A549 (cell line): ENCODE results near the gene SUB1. TPM values are rescaled to one million over a fixed set of nuclear protein-coding genes. Genes with fewer than 3 reads are reported as not detected.
A peak's percentile ranks its signal among the peaks of the same experiment; 100 is the strongest.

Experiments
- ATAC-seq, 2 experiments: fragments of 200-7000 bp in 1 of 2; fragments of >200 bp in 1 of 2; cut with Nextera tagmentation in 1 of 2; cut with Tn5 transposase in 1 of 2; 3 replicates each; pipeline versions ENCODE4 v1.8.0 to v1.9.1; 2018 to 2020; ENCODE audit warnings: mild to moderate bottlenecking in 1 of 2, moderate library complexity in 1 of 2
- CTCF ChIA-PET: fragments of 300-600 bp; sonication (Branson Sonifier 250); formaldehyde crosslinking; extraction: SDS; loops from one replicate; lab custom pipeline; 2021; ENCODE audit warnings: antibody characterized with exemption, inconsistent platforms; lab: Yijun Ruan, JAX
- POLR2A ChIA-PET: fragments of 350-600 bp; formaldehyde crosslinking; extraction: SDS; loops from one replicate; lab custom pipeline; 2021; ENCODE audit warnings: antibody characterized with exemption, inconsistent platforms; lab: Yijun Ruan, JAX
- DNase-seq, 2 experiments: peaks; one replicate each; pipeline versions ENCODE4 v3.0.0 to v3.0.0-alpha.2; 2011 to 2016; ENCODE audit warnings: low read depth in 1 of 2, low spot score in 1 of 2
- FAIRE-seq: peaks from 2 replicates; lab custom pipeline; 2011; peaks lifted over from hg19 to GRCh38; lab: Jason Lieb, UNC
- H3K27ac ChIP-seq, 2 experiments: fragments of >200 bp; sonication (Bioruptor Twin); formaldehyde crosslinking; 3 replicates each; pipeline ENCODE4 v1.5.1; 2016 to 2017
- H3K4me1 ChIP-seq: fragments of >200 bp; sonication (Bioruptor Twin); formaldehyde crosslinking; 3 replicates; pipeline ENCODE4 v1.6.1; 2016
- H3K4me2 ChIP-seq: fragments of >200 bp; sonication (Bioruptor Twin); formaldehyde crosslinking; 3 replicates; pipeline ENCODE4 v1.6.1; 2016
- H3K4me3 ChIP-seq: fragments of >200 bp; sonication (Bioruptor Twin); formaldehyde crosslinking; 3 replicates; pipeline ENCODE4 v1.5.1; 2016
- H3K9me3 ChIP-seq: fragments of >200 bp; sonication (Bioruptor Twin); formaldehyde crosslinking; 3 replicates; pipeline ENCODE4 v1.6.1; 2016
- BHLHE40 ChIP-seq: IDR thresholded peaks from 2 replicates; pipeline ENCODE4 v1.6.1; 2012; ENCODE audit warnings: low read depth, low read length, inconsistent platforms
- CBX8 ChIP-seq: fragments of 200-600 bp; sonication (generic); IDR thresholded peaks from 2 replicates; pipeline ENCODE4 v1.6.1; 2016
- CTCF ChIP-seq: fragments of >200 bp; sonication (Bioruptor Twin); formaldehyde crosslinking; IDR thresholded peaks from 3 replicates; pipeline ENCODE4 v1.5.1; 2016
- E2F6 ChIP-seq: IDR thresholded peaks from 2 replicates; pipeline ENCODE4 v1.6.1; 2012; ENCODE audit warnings: low read depth, borderline replicate concordance
- EP300 ChIP-seq, 2 experiments: fragments of >200 bp; sonication (Bioruptor Twin); formaldehyde crosslinking; IDR thresholded peaks; 2 replicates in 1 of 2; 3 replicates in 1 of 2; pipeline ENCODE4 v1.6.1; 2016 to 2017
- HOXB13 ChIP-seq: fragments of 250-450 bp; sonication (Bioruptor Pico); IDR thresholded peaks from 2 replicates; pipeline ENCODE4 v1.5.0; 2020; ENCODE audit warnings: low read depth, mild to moderate bottlenecking, moderate library complexity
- HOXB5 ChIP-seq: fragments of 250-450 bp; sonication (Bioruptor Pico); IDR thresholded peaks from 2 replicates; pipeline ENCODE4 v1.5.0; 2020; ENCODE audit warnings: mild to moderate bottlenecking, moderate library complexity
- KDM1A ChIP-seq: fragments of 200-600 bp; sonication (generic); IDR thresholded peaks from 2 replicates; pipeline ENCODE4 v1.6.1; 2016; ENCODE audit warnings: low read depth, mild to moderate bottlenecking
- KDM5A ChIP-seq: fragments of 200-600 bp; sonication (generic); IDR thresholded peaks from 2 replicates; pipeline ENCODE4 v1.6.1; 2016; ENCODE audit warnings: antibody characterized with exemption, mild to moderate bottlenecking
- MAFK ChIP-seq: fragments of 450-650 bp; IDR thresholded peaks from 2 replicates; pipeline ENCODE4 v1.6.1; 2014; ENCODE audit not compliant: partially characterized antibody
- NR3C1 ChIP-seq: fragments of >200 bp; sonication (Bioruptor Twin); formaldehyde crosslinking; IDR thresholded peaks from 3 replicates; pipeline ENCODE4 v1.6.1; 2017
- POLR2AphosphoS2 ChIP-seq: conservative IDR thresholded peaks from 2 replicates; pipeline ENCODE4 v1.6.1; 2012; ENCODE audit warnings: low read length, improper control_type of control experiment, inconsistent platforms
- RAD21 ChIP-seq, 2 experiments: fragments of >200 bp in 1 of 2; sonication (Bioruptor Twin) in 1 of 2; formaldehyde crosslinking in 1 of 2; IDR thresholded peaks in 1 of 2; conservative IDR thresholded peaks in 1 of 2; 2 replicates in 1 of 2; 3 replicates in 1 of 2; pipeline ENCODE4 v1.6.1; 2012 to 2018; ENCODE audit warnings: inconsistent platforms in 1 of 2
- RARB ChIP-seq: fragments of 250-450 bp; sonication (Bioruptor Pico); IDR thresholded peaks from 2 replicates; pipeline ENCODE4 v1.8.0; 2021; ENCODE audit warnings: mild to moderate bottlenecking, moderate library complexity
- RCOR1 ChIP-seq: fragments of 150-350 bp; IDR thresholded peaks from 2 replicates; pipeline ENCODE4 v1.6.1; 2014; ENCODE audit warnings: antibody characterized with exemption, low read length, low read depth
- RFX5 ChIP-seq: fragments of 450-650 bp; IDR thresholded peaks from 2 replicates; pipeline ENCODE4 v1.7.1; 2014; ENCODE audit warnings: antibody characterized with exemption, mild to moderate bottlenecking, moderate library complexity
- SMC3 ChIP-seq: fragments of >200 bp; sonication (Bioruptor Twin); formaldehyde crosslinking; IDR thresholded peaks from 3 replicates; pipeline ENCODE4 v1.6.1; 2018; ENCODE audit warnings: inconsistent platforms
- TP53 ChIP-seq: fragments of 250-450 bp; sonication (Bioruptor Pico); IDR thresholded peaks from 2 replicates; pipeline ENCODE4 v1.5.0; 2021; ENCODE audit warnings: mild to moderate bottlenecking, moderate library complexity
- USF2 ChIP-seq: fragments of 450-650 bp; IDR thresholded peaks from 2 replicates; pipeline ENCODE4 v1.6.1; 2014; ENCODE audit warnings: antibody characterized with exemption
- ZC3H11A ChIP-seq: fragments of 450-650 bp; IDR thresholded peaks from 2 replicates; pipeline ENCODE4 v1.6.1; 2014; ENCODE audit warnings: antibody characterized with exemption, mild to moderate bottlenecking
- WGBS: methylation state at CpG from one replicate; pipeline ENCODE4 v1.1.6; 2017; ENCODE audit errors: missing lambda C conversion rate; 5-methylcytosine and 5-hydroxymethylcytosine counted together
- polyA plus RNA-seq, 4 experiments: library from polyadenylated mRNA; depleted of rRNA in 3 of 4; stranded (reverse); fragments of >200 nt; fragmentation: RNase III in 1 of 4; extraction: RNeasy Plus Mini Kit Qiagen cat#74134 plus additional on column Dnase treatment in 1 of 4; gene quantifications; 2 replicates in 3 of 4; 3 replicates in 1 of 4; pipeline ENCODE4 v1.2.3, GENCODE V29; 2011 to 2017

SUB1 gene
- polyA plus RNA-seq, 2 of the 4 experiments (the other 2 are of a cell fraction) = 190 to 450 TPM

- ChIA-PET POLR2A (interaction anchor here (1.2 kb wide), 1 partner anchor 21 kb away, joined by 3 read pairs; the partner anchor contains the start of gene SUB1), CTCF (interaction anchor here (0.9 to 2.6 kb wide), 3 partner anchors 16 to 116 kb away, joined by 3 to 11 read pairs (median 3); no protein-coding TSS in a partner anchor)
- no peak overlapping the region for H3K27ac ChIP-seq
- no peak for FAIRE-seq
- 93% methylated on average over 2 of the region's 2 CpGs for WGBS
- TF ChIP-seq ZC3H11A = no peak
- TF ChIP-seq RARB (CRISPR knock-in tag) = no peak
- TF ChIP-seq MAFK = no peak
- no peak for TF ChIP-seq USF2
- no peak for TF ChIP-seq EP300 (IDR thresholded peaks at IDR 0.05)
- TF ChIP-seq RFX5 = no peak
- TF ChIP-seq KDM1A = no peak
- TF ChIP-seq TP53 = no peak
- no peak for TF ChIP-seq POLR2AphosphoS2
- no peak for TF ChIP-seq HOXB5 (CRISPR knock-in tag)
- no peak for TF ChIP-seq NR3C1
- TF ChIP-seq RAD21 (conservative IDR thresholded peaks at IDR 0.05 in 1 of 2, IDR thresholded peaks at IDR 0.05 in 1 of 2) = no peak
- TF ChIP-seq CBX8 = no peak
- TF ChIP-seq RCOR1 = no peak
- no peak for TF ChIP-seq E2F6
- H3K4me2 ChIP-seq = no peak overlapping the region
- ATAC-seq = peak; percentile 48 to 53; a peak in 3 of 6 replicates
- no peak for DNase-seq
- H3K9me3 ChIP-seq = no peaks in the 10 kb centered on the region
- H3K4me3 ChIP-seq = no peak overlapping the region
- H3K4me1 ChIP-seq = no peaks in the 10 kb centered on the region
Measured at GRCh38 chr5:32605766-32606152, 20.4 kb downstream of the SUB1 start.

- ChIA-PET POLR2A (no interaction called here), CTCF (interaction anchor here (0.5 to 4.4 kb wide), 20 partner anchors 9 to 380 kb away, joined by 3 to 35 read pairs (median 4); no protein-coding TSS in a partner anchor)
- Histone ChIP-seq H3K9me3 (no peaks in the 10 kb centered on the region), H3K27ac (no peak overlapping the region), H3K4me2 (no peak overlapping the region; the same call in 2 of the 3 replicates), H3K4me1 (no peaks in the 10 kb centered on the region), H3K4me3 (no peak overlapping the region)
- ATAC-seq (peak in 1 of 2 experiments; percentile 17; a peak in 2 of 6 replicates), FAIRE-seq (no peak), DNase-seq (no peak)
- TF ChIP-seq KDM5A = no peak
- no peak for TF ChIP-seq HOXB13
- 64% methylated on average over 10 of the region's 10 CpGs for WGBS
Measured at GRCh38 chr5:32612134-32612888, 27.0 kb downstream of the SUB1 start.

GRCh38 chr5:32613050-32613672, 27.8 kb downstream of the SUB1 start:
- Histone ChIP-seq H3K27ac (no peak overlapping the region), H3K9me3 (no peaks in the 10 kb centered on the region), H3K4me2 (peak overlapping the region; percentile 15; the same call in 2 of the 3 replicates), H3K4me3 (no peak overlapping the region), H3K4me1 (no peaks in the 10 kb centered on the region)
- TF ChIP-seq RAD21 (conservative IDR thresholded peaks at IDR 0.05 in 1 of 2, IDR thresholded peaks at IDR 0.05 in 1 of 2) (peak; percentile 92 to 93), CTCF (peak; percentile 92), NR3C1 (no peak), BHLHE40 (no peak), SMC3 (peak; percentile 80)
- DNase-seq = peak; percentile 76 to 77
- peak; percentile 89 for FAIRE-seq
- ChIA-PET CTCF (interaction anchor here (0.5 to 4.4 kb wide), 26 partner anchors 8 to 584 kb away, joined by 3 to 35 read pairs (median 4); no protein-coding TSS in a partner anchor), POLR2A (no interaction called here)
- peak; percentile 72 to 87; a peak in 5 of 6 replicates for ATAC-seq
- 3% methylated on average over 10 of the region's 10 CpGs for WGBS
